Mucosa of descending colon (tissue), 3 donors: Measurements from ENCODE around the gene PGM1. TPM values are rescaled to one million over a fixed set of nuclear protein-coding genes. Genes with fewer than 3 reads are reported as not detected.

Source experiments
- ATAC-seq: fragments of 200-7000 bp; cut with Tn5 transposase; one replicate; pipeline ENCODE4 v1.9.1; 2020; ENCODE audit warnings: mild to moderate bottlenecking, moderate library complexity
- DNase-seq, 3 donors: peaks; one replicate each; pipeline ENCODE4 v3.0.0-alpha.2; 2020
- H3K36me3 ChIP-seq: fragments of 200-600 bp; one replicate; pipeline ENCODE4 v1.8.0; 2021; ENCODE audit warnings: low read depth, mild to moderate bottlenecking
- H3K4me1 ChIP-seq: fragments of 200-600 bp; one replicate; pipeline ENCODE4 v1.8.0; 2021; ENCODE audit warnings: low read depth, mild to moderate bottlenecking
- H3K4me3 ChIP-seq: fragments of 200-600 bp; one replicate; pipeline ENCODE4 v1.8.0; 2021; ENCODE audit warnings: mild to moderate bottlenecking
- H3K9me3 ChIP-seq: fragments of 200-600 bp; one replicate; pipeline ENCODE4 v1.8.0; 2021; ENCODE audit warnings: mild to moderate bottlenecking
- intact Hi-C, 2 donors: fragments of 100-400 bp; cut with DNase I in 1 of 2; cut with micrococcal nuclease in 1 of 2; formaldehyde crosslinking; loops; one replicate each; pipeline versions ENCODE4 v1.11.0 to v1.11.1; 2022; cut with DNase I, micrococcal nuclease
- total RNA-seq, 3 donors: library from RNA; stranded (reverse); fragmentation: NEBNext Ultra II Directional in 2 of 3; extraction: Animal tissue kit (Norgen Biotek cat#: 25700) in 2 of 3; gene quantifications; one replicate each; pipeline versions ENCODE4 v1.2.1 to v1.2.4, GENCODE V29; 2021 to 2023
- TF ChIP-seq, protein P1 (sequence below): fragments of 200-600 bp; IDR thresholded peaks from one replicate; pipeline ENCODE4 v1.8.0; 2022; ENCODE audit warnings: antibody characterized with exemption, mild to moderate bottlenecking
- donor health status: DM: no; HTN: no; CAD: no; lungs with moderate emphysema.
- donor health status: DM: no; HTN: no; CAD: no.
- donor health status: DM: no; HTN: yes; CAD: no.

PGM1 gene
- total RNA-seq, 3 donors from 2014 or later = 81.0 to 116 (median 87.3) TPM

- no peak for ATAC-seq
- Histone ChIP-seq H3K36me3 (no peaks in the 10 kb centered on the region), H3K4me3 (no peak overlapping the region), H3K4me1 (no peaks in the 10 kb centered on the region), H3K9me3 (no peaks in the 10 kb centered on the region)
- DNase-seq = no peak
- TF ChIP-seq, protein P1, sequence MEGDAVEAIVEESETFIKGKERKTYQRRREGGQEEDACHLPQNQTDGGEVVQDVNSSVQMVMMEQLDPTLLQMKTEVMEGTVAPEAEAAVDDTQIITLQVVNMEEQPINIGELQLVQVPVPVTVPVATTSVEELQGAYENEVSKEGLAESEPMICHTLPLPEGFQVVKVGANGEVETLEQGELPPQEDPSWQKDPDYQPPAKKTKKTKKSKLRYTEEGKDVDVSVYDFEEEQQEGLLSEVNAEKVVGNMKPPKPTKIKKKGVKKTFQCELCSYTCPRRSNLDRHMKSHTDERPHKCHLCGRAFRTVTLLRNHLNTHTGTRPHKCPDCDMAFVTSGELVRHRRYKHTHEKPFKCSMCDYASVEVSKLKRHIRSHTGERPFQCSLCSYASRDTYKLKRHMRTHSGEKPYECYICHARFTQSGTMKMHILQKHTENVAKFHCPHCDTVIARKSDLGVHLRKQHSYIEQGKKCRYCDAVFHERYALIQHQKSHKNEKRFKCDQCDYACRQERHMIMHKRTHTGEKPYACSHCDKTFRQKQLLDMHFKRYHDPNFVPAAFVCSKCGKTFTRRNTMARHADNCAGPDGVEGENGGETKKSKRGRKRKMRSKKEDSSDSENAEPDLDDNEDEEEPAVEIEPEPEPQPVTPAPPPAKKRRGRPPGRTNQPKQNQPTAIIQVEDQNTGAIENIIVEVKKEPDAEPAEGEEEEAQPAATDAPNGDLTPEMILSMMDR = no peak
- intact Hi-C loops = no loop called here
Measured at GRCh38 chr1:63601463-63601862, 8.3 kb downstream of the PGM1 start.

- TF ChIP-seq, protein P1 = no peak
- Histone ChIP-seq H3K4me3 (no peak overlapping the region), H3K4me1 (no peaks in the 10 kb centered on the region), H3K9me3 (no peaks in the 10 kb centered on the region), H3K36me3 (no peaks in the 10 kb centered on the region)
- ATAC-seq (no peak), DNase-seq (no peak)
- intact Hi-C loops = no loop called here
Measured at GRCh38 chr1:63601912-63602311, 8.7 kb downstream of the PGM1 start.

DNA sequence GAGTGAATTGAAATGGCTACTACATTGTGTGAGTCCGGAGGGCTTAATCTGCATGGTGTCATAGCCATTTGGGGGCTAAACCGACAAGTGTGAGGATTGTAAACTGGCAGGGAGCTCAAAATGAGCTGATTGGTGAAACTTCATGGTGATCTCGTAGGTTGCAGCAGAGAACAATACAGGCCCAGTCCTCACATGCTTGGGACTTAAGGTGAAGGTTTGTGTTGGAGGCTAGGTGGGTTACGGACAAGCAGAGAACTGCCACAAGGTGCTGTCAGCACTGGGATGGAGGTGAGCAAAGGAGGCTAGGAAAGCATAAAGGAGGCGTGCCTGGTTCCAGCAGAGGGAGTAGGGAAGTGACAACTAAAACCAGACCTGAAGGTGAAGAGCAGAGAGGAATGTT is 9.4 kb downstream of the PGM1 start:
- H3K4me1 ChIP-seq = no peaks in the 10 kb centered on the region
- DNase-seq (no peak), ATAC-seq (no peak)
- no peaks in the 10 kb centered on the region for H3K9me3 ChIP-seq
- no peak overlapping the region for H3K4me3 ChIP-seq
- intact Hi-C loops = no loop called here
- H3K36me3 ChIP-seq = no peaks in the 10 kb centered on the region
- TF ChIP-seq, protein P1 = no peak

DNA sequence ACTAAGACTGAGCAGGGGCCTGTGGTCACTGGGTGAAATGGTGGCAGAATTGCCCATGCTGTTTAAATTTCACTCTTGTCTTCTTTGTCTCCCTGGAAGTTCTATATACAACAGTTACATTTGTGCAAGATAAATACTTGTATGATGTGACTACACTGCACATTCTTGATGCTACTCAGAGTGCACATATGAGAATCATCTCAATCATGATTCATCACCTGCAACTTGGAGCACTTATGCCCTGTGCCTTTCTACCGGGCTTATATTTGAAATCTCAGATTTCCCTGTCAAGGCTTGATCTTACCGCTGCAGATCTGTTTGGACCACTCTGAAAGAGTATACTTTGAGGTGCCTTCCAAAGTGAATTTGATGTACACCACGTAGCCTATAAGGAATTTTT is 10.6 kb downstream of the PGM1 start:
- Histone ChIP-seq H3K4me1 (no peaks in the 10 kb centered on the region), H3K36me3 (no peaks in the 10 kb centered on the region), H3K9me3 (no peaks in the 10 kb centered on the region), H3K4me3 (no peak overlapping the region)
- intact Hi-C loops = no loop called here
- DNase-seq (no peak), ATAC-seq (no peak)
- TF ChIP-seq, protein P1 = no peak

DNA sequence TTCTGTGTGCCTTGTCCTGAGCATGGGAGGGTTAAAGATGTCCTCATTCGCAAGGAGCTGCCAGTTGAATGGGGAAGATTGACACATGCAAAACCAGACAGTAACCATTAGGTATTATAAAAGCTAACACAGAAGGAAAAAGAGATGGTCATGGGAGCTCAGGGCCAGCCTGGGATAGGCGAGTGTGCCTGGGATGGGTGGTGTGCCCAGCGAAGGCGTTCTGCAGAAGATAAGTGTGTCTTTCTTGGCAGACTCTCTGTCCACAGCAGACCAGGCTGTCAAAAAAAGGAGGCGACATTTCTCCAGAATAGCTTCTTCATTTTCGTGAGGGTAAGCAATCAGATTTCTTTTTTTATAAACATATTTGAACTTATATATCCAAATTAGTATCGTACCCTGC is 14.1 kb downstream of the PGM1 start:
- intact Hi-C loops = no loop called here
- DNase-seq = no peak
- Histone ChIP-seq H3K9me3 (no peaks in the 10 kb centered on the region), H3K4me1 (no peaks in the 10 kb centered on the region), H3K36me3 (no peaks in the 10 kb centered on the region), H3K4me3 (no peak overlapping the region)
- TF ChIP-seq, protein P1 = no peak
- ATAC-seq = no peak

- TF ChIP-seq, protein P1 = no peak
- peak; percentile 18 for ATAC-seq
- intact Hi-C loops = loop anchor here (10.0 kb wide), 2 partner anchors 524 to 634 kb away; no protein-coding TSS in a partner anchor
- no peaks in the 10 kb centered on the region for H3K4me1 ChIP-seq
- DNase-seq = no peak
- H3K4me3 ChIP-seq = no peak overlapping the region
- no peaks in the 10 kb centered on the region for H3K36me3 ChIP-seq
- no peaks in the 10 kb centered on the region for H3K9me3 ChIP-seq
Measured at GRCh38 chr1:63611231-63611630, 18.0 kb downstream of the PGM1 start.
